SK-MEL-5 (cell line): ENCODE data around the gene ANKIB1. TPM values are rescaled to one million over a fixed set of nuclear protein-coding genes. Genes with fewer than 3 reads are reported as not detected.
A peak's percentile ranks its signal among the peaks of the same experiment; 100 is the strongest.

Experiments used
- DNase-seq: peaks from one replicate; pipeline ENCODE4 v3.0.0-alpha.2; 2016; ENCODE audit warnings: low read depth, low spot score
- in situ Hi-C: cut with HindIII; loops from 2 replicates; pipeline ENCODE4 v1.10.0; 2016; ENCODE audit warnings: low sequenced_read_pairs, high pct_unique_total_duplicates, low pct_unique_long_range_greater_than_20kb
- total RNA-seq: library from RNA; depleted of rRNA; stranded (reverse); fragments of >200 nt; shearing (Covaris generic); gene quantifications from 2 replicates; pipeline ENCODE4 v1.2.3, GENCODE V29; 2014

Gene ANKIB1
- total RNA-seq, 1 experiment from 2014 or later = 35.4 TPM

DNA sequence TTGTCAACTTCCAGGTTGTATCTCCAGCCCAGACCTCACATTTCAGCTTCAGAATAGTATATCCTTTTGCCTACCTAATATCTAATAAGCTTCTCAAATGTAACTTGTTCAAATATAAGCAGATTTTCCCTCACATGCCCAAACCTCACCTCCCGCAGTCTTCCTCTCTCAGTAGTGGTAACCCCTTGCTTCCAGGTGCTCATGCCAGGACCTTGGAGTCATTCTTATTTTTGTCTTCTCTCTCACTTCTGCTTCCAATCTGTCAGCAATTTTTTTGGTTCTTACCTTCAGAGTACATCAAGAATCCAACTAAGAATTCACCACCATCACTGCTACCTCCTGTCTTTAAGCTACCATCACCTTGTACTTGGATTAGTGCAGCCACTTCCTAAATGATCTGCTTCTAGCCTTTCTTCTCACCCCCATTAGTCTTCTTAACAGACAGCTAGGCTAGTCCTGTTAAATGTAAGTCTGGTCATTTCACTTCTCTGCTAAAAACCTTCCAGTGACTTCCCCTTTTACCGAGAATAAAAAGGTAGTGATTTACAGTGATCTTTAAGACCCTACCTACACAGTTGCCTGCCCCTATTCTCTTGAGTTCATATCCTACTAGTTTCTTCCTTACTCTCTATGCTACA is 14.0 kb downstream of the ANKIB1 start:
- DNase-seq = no peak
- in situ Hi-C loops = no loop called here

DNA sequence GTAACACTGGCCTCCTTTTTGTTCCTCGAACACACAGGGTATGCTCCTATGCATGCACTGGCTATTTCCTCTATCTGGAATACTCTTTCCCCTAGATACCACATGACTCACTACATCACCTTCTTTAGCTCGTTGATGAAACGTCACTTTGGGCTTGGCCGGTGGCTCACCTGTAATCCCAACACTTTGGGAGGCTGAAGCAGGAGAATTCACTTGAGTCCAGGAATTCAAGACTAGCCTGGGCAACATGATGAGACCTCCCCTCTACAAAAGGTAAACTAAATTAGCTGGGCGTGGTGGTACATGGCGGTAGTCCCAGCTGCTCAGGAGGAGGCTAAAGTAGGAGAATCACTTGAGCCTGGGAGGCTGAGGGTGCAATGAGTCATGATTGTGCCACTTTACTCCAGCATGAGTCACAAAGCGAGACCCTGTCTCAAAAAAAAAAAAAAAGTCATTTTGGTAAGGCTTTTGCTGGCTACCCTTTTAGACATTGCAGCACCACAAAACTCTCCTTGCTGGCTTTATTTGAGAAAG is 14.5 kb downstream of the ANKIB1 start:
- no peak for DNase-seq
- in situ Hi-C loops = no loop called here

DNA sequence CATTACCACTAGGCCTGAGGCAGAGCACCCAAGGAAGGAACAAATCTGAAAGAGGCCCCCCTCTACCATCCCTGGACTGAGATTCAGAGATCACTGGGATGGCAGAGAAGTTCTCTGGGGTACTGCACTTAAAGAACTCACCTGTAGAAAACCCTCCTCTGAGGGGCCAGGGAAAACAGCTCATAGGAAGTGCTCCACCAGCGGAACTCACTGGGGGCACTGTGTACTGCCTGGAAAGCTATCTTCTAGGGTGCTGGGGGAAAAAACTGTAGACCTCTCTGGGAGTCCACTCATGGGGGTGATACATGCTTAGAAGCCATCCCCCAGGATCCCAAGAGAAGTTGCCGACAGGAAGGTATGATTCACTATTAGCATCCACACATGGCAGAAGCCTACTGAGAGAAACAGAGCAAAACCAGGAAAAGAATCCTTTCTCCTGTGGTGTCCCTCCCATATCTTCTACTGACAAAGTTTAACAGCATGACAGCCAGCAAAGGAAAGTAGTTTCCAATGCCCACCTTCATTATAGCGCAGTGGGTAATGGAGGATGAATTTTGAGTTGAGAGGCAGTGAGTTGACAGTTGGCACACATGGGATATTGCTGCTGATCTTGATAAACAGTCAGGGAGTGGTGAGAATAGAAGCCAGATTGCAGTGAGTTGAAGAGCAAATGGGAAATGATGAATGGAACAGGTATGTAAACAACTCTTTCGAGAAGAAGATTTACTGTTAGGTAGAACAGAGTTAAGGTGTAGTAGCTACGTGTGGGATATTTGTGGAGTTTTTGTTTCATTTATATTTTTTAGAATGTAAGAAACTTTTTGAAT is 20.9 kb downstream of the ANKIB1 start:
- no peak for DNase-seq
- in situ Hi-C loops = no loop called here

DNA sequence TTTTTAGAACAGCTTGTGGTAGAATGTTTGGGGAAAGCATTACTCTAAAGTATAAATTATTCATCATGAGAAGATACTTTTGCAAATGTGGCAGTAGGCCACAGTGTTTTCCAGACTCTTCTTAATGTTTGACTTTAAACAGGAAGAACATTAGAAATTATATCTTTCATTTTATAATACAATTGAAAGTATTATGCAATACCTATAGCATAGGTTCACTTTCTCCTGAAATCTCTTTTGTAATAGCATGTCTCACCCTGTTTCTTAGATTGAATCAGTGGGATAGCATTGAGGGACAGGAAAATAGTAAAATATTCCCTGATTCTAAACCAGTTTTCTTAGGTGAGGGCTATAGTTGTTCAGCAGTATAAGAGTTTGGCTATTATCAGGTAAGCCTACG is 23.1 kb downstream of the ANKIB1 start:
- in situ Hi-C loops = no loop called here
- no peak for DNase-seq

DNA sequence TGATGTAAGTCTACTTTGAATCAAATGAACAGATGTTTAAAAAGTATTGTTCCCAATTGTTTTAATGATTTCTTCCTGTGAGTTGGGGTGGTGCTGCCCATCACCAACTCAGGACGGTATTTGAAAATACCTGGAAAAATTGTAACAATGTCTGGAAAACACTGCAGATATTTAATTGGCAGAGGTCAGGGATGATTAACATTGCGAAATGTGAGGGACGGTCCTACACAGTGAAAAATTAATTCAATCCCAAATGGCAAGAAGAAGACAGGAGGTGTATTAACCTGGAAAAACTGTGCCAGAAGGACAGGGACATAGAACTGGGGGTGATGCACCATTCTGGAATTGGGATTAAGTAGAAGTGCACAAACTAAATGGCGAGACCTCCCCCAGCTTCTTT is 29.6 kb downstream of the ANKIB1 start:
- in situ Hi-C loops = no loop called here
- no peak for DNase-seq

DNA sequence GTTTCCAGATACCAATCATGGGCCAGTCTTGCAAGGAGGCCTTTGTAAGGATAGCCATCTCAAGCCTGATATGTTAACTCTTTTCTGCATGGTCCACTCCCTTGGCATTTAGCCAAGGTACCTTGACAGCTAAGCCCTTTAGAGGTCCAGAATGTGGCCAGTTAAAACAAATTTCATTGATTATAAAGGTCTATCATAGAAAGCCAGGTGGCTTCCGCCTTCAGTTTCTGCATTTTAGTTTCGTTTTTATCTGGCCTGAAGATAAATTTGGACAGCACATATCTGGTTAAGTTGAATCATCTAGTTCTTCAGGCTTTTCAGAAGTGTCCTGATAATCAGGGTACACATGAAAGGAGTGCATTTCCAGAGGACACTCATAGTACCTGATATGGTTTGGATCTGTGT is 30.7 kb downstream of the ANKIB1 start:
- DNase-seq = no peak
- in situ Hi-C loops = no loop called here

DNA sequence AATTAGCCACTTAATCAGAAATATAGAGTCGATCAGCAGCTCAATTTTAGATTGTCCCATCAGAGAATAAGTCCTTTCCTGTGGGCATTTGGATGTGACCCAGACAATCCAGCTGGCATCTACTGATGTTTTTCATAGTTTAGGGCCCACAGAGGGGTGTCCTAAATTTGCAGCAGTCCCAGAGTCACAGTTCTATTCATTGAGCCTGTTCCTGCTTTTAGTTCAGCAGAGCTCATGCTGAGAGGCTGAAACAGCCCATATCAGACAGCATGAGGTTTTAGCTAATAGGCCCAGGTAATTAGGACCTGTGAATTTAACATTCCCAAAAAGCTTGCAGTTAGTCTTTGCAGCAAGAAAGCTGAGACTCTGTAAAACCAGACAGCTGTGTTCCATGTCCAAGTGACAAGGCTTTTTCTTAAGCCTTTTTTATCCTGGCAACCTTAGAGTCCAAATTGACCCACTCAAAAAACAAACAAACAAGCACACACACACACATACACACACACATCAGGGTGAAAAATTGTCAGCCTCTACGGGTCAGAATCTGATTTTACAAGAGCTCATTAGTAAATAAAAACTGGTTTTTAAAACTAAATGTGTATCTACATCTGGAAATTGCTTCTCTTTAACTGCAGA is 33.7 kb downstream of the ANKIB1 start:
- DNase-seq = no peak
- in situ Hi-C loops = no loop called here

DNA sequence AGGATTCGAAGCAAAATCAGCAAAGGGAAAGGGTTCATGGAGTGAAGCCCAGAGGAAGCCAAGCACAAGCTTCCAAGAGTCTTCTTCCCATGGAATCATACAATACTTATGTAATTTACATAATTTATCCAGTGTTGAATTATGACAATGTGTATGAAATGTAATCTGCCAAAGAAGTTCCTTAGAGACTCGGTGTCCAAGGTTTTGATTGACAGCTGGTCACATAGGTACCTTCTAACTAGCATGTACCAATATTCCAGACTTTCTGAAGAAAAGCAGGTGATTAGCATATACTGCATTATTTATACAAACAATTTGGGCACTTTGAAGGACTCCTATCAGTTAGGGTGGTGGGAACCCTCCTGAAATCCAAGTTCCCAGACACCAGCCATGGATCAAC is 35.3 kb downstream of the ANKIB1 start:
- no peak for DNase-seq
- in situ Hi-C loops = no loop called here

DNA sequence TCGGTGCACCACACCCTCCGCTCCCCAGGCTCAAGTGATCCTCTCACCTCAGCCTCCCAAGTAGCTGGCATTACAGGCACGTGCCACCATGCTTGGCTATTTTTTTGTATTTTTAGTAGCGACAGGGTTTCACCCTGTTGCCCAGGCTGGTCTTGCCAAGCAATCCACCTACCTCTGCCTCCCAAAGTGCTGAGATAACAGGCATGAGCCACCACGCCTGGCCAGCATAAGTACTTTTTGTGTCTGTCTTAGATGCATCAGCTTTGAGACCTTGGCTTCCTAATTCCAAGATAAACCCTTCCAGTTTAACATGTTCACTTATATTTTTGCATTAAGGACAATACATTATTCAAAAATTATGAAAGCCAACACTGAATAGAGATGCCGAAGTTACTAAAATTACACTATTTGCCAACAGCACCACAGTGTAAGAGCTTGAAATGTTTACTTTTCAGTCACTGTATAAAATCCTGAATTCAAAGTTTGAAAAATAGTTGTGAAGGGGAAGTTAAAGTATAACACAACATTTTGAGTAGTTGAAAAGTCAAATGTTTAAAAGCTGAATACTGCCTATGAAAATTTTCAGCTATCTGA is 36.5 kb downstream of the ANKIB1 start:
- DNase-seq = no peak
- in situ Hi-C loops = no loop called here

DNA sequence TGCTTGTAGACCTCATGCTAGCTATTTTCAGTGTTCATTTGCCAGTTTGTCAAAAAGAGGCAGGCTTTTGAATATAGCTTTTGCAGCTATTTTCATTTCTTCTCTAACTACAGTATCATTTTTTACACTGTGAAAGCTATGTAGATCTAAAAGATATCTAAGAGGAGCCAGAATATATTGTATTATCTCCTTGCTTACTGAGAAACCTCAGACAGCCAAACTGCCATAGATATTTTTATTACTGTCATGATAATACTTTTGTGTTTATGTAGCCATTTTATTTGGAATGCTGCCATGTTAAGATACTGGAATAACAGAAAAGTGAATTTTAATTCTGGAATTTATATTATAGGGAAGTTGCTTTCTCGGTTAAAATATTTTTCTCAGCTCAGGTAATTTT is 37.2 kb downstream of the ANKIB1 start:
- in situ Hi-C loops = no loop called here
- no peak for DNase-seq

DNA sequence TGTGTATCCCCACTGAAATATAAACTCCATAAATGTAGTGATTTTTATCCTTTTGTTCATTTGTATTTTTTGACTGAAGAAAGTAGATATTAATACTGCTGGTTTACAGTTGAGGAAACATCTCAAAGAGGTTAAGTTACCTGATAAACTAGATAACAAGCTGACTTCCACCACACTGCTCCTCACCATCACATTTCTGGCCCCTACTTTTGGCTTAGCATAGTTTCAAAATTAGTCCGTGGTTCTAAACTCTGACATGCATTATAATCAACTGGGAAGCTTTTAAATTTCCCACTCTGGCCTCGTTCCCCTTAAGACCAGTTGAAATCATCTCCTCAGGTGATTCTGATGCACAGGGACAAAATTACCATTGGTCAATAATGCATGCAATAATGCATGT is 43.5 kb downstream of the ANKIB1 start:
- in situ Hi-C loops = no loop called here
- DNase-seq = no peak

DNA sequence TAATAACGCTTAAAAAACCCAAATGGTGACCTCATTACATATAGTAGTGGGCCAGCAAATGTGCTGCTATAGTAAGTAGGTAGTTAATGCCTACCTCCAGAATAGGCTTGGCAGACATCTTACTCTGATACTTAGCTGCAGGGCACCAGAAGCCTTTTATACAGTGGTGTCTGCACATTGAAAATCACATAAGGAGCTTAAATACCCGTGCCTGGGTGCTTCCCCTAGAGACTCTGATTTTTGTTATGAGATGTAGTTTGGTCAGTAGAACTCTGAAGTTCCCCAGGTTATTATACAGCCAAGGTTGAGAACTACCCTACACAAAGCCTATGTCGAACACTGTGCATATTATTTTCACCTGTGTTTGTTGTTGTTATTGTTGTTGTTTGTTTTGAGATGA is 47.2 kb downstream of the ANKIB1 start:
- peak; percentile 16 for DNase-seq
- in situ Hi-C loops = no loop called here

DNA sequence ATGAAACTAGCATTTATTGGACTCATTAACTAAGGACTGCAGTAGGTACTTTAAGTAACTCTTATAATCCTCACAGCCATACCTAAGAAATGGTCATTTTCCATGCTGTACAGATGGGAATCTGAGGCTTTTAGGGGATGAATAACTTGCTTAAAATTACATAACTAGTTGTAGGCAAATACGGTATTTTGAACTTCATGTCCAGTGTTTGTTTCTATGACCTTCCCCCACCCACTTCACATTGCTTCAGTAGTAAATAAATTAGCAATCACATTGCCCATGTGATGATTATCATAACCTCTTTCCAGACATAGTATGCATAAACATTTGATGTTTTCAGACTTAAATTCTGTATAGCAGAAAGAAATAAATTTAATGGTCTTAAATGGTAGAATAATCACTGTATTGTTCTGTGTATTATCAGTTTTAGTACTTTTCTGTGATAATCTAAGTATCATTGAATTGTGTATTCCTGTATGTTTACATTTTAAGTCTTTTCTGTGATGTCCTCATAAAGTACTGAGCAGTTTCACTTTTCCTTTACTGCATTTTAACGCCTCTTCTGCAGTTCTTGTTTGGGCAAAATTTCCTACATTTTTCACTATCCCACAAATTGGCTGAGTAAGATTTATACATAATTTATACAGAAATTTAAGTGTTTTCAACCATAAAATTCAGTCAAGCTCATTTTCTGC is 48.3 kb downstream of the ANKIB1 start:
- DNase-seq = no peak
- in situ Hi-C loops = no loop called here

DNA sequence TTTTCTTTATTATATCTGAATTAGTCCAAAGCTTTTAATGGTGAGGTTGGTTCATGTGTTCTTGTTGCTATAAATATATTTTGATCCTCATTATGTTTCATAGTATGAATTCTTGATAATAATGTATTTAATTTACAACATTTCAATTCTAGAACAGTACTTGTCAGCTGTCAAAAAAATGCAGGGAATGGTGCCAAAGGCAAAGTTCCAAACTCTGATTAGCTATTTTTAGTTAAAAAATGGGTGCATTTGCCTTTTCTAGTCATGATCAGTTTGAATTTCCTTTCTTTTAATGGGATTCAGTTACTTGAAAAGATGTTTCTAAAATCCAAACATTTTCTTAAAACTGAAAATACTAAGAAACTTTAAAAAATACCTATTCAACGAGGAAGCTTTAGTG is 49.6 kb downstream of the ANKIB1 start:
- in situ Hi-C loops = no loop called here
- DNase-seq = no peak

DNA sequence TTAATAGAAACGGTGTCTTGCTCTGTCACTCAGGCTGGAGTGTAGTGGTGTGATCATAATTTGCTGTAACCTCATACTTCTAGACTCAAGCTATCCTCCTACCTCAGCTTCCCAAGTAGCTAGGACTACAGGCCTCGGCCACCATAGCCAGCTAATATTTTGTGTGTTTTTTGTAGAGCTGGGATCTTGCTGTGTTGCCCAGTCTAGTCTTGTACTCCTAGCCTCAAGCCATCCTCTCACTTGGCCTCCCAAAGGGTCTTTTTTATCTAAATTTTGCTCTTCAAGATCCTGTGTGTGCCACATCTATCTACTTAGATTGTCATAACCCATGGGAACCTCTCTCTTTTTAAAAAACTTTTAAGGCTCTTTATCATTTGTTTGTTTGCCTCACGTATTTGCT is 50.5 kb downstream of the ANKIB1 start:
- in situ Hi-C loops = no loop called here
- DNase-seq = no peak

DNA sequence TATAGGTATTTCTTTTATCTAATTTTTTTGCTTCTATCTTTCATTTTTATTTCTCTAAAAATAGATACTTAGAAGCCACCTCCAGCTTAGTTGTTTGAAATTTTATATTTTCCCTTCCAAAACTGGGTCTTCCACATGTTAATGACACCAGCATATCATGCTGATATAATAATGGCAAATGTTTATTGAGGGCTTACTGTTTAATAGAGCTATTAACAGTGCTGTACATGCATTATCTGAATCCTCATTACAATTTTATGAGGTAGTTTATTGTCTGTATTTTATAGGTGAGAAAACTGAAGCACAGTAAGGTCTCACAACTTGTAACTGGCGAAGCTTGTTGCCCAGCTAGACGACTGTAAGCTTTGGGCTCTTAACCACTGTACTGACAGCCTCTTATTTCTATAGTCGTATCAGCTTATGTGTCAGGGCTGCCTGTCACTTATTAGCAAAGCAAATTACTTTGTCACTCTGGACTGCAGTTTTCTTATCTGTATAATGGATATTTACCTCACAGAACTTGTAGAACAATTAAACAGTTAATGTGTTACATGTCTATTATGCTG is 51.2 kb downstream of the ANKIB1 start:
- DNase-seq = no peak
- in situ Hi-C loops = no loop called here

DNA sequence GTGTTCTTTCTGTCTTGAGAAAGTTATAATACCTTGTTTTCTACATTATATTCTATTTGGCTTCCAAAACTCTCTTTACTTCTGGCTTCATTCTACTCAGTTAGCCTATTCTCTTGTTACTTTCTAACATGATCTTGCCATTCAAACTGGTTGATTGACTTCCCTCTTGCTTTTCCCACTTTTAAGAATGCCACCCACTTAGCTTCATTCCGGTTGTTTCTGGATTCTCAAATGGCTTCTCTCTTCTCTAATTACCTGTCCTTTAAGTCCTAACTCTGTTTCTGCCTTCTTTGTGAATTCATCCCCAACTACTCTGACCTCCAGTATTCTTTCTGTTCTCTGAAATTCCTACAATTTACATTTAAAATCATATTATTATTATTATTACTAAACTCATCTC is 52.0 kb downstream of the ANKIB1 start:
- in situ Hi-C loops = no loop called here
- DNase-seq = no peak
